ENCODE measurements around the gene SP1.
"Not testable (repeated sequence)": the region's sequence is repeated elsewhere in the genome, so short reads cannot be mapped to it uniquely, and the experiment has no call there.

The SP1 gene

DNA sequence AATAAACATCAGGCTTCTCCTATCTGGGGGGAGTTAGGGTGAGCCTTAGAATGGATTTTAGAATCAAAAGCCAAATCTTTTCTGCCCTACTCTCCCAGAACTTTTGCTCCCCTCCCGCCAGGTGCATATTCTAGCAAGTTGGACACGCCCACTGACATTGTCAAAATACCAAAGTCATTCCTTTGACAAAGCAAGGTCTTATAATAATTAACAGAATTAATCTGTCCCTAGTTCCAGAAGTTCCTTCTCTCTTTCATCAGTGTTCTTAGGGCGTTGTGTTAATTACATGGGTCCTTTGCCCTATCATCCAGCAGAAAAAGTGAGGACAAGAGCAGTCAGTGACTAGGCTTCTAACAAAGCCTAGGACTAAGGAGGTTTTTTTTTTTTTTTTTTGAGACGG, 64.0 kb downstream of the SP1 start:
- peaks cover 8% of the 10 kb centered on the region for H3K36me3 ChIP-seq (ENCODE audit: control insufficient read depth, insufficient read depth, low read length)
- H3K4me1 ChIP-seq (ENCODE audit: control insufficient read depth, insufficient read depth, low read length), result peaks cover 3% of the 10 kb centered on the region
- no peak overlapping the region for H3K4me3 ChIP-seq (ENCODE audit: insufficient read depth, low read depth, low read length)
- no peaks in the 10 kb centered on the region for H3K9me3 ChIP-seq (ENCODE audit: control insufficient read depth, low read length)
- no peak overlapping the region for H3K27ac ChIP-seq (ENCODE audit: insufficient read depth, low read depth, low read length, poor library complexity, severe bottlenecking)
- 88 to 93% methylated on average over 3 of the region's 4 CpGs for WGBS, 2 experiments
- no peaks in the 10 kb centered on the region for H3K27me3 ChIP-seq (ENCODE audit: control insufficient read depth, insufficient read depth, low read length, poor library complexity, severe bottlenecking)

DNA sequence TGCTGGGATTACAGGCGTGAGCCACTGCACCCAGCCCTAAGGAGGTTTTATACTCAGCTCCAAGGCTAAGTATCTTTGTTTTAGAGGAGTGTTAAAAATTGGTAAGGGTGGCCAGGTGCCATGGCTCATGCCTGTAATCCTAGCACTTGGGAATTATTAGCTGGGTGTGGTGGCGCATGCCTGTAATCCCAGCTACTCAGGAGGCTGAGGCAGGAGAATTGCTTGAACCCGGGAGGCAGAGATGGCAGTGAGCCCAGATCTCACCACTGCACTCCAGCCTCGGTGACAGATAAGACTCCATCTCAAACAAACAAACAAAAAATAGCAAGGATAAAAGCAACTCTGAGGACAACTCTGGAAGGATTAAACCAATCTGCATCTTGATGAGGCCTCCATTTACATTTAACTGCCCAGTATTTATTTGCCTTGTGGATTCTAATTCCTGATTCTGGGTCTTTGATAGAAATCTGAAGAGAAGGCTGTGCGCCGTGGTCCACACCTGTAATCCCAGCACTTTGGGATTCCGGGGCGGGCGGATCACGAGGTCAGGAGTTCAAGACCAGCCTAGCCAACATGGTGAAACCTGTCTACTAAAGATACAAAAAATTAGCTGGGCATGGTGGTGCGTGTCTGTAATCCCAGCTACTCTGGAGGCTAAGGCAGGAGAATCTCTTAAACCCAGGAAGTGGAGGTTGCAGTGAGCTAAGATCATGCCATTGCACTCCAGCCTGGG, 64.8 kb downstream of the SP1 start:
- WGBS, 2 experiments, result 91 to 96% methylated on average over 11 of the region's 11 CpGs
- not testable (repeated sequence) for H3K27ac ChIP-seq (ENCODE audit: insufficient read depth, low read depth, low read length, poor library complexity, severe bottlenecking); H3K4me3 ChIP-seq (ENCODE audit: insufficient read depth, low read depth, low read length); H3K9me3 ChIP-seq (ENCODE audit: control insufficient read depth, low read length); H3K27me3 ChIP-seq (ENCODE audit: control insufficient read depth, insufficient read depth, low read length, poor library complexity, severe bottlenecking); H3K4me1 ChIP-seq (ENCODE audit: control insufficient read depth, insufficient read depth, low read length); H3K36me3 ChIP-seq (ENCODE audit: control insufficient read depth, insufficient read depth, low read length)

DNA sequence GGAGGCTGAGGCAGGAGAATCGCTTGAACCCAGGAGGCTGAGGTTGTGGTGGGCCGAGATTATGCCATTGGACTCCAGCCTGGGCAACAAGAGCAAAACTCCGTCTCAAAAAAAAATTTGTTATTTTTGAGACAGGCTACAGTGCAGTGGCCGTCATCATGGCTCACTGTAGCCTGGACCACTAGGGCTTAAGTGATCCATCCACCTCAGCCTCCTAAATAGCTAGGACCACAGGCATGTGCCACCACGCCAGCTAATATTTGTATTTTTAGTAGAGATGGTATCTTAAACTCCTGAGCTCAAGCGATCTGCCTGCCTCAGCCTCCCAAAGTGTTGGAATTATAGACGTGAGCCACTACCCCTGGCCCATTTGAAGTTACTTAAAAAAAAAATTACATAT, 71.0 kb downstream of the SP1 start:
- no peaks in the 10 kb centered on the region for H3K27me3 ChIP-seq (ENCODE audit: control insufficient read depth, insufficient read depth, low read length, poor library complexity, severe bottlenecking)
- peaks cover 19% of the 10 kb centered on the region for H3K36me3 ChIP-seq (ENCODE audit: control insufficient read depth, insufficient read depth, low read length)
- no peak overlapping the region for H3K4me3 ChIP-seq (ENCODE audit: insufficient read depth, low read depth, low read length)
- peaks cover 9% of the 10 kb centered on the region for H3K4me1 ChIP-seq (ENCODE audit: control insufficient read depth, insufficient read depth, low read length)
- no peak overlapping the region for H3K27ac ChIP-seq (ENCODE audit: insufficient read depth, low read depth, low read length, poor library complexity, severe bottlenecking)
- WGBS, 2 experiments, result 91 to 96% methylated on average over 6 of the region's 7 CpGs
- no peaks in the 10 kb centered on the region for H3K9me3 ChIP-seq (ENCODE audit: control insufficient read depth, low read length)

DNA sequence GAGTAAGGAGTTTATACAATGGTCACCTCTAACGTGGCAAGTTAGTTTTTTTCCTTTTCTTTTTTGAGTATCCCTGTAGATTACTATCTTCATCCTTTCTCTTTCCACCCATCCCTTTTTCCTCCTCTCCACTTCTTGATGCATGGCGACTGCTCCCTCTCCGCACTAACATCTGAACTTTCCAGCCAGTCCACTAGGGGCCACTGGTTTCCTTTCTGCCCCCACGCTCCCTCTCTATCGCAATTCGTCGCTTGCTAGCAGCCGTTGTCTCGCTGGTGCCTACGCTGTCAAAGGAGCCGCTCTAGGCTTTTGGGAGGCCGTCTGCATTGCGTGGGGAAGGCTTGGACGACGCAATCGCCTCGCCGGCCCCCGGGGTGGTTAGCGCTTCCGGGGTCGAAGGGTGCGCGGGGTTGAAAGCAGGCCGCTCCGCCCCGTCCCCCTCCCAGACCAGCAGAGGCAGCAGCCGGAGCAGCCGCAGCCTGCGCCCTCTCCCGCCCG, 71.7 kb downstream of the SP1 start, which contains the start of gene PCBP2:
TSS of gene PCBP2 (plus strand) at position 442 of the 498 bp plus-strand sequence. CDS start 2,699 bp downstream, outside the sequence.
- H3K27ac ChIP-seq (ENCODE audit: insufficient read depth, low read depth, low read length, poor library complexity, severe bottlenecking), result peak within 1 kb of the TSS; percentile 99
- peaks cover 26% of the 10 kb centered on the region for H3K36me3 ChIP-seq (ENCODE audit: control insufficient read depth, insufficient read depth, low read length)
- H3K9me3 ChIP-seq (ENCODE audit: control insufficient read depth, low read length), result no peaks in the 10 kb centered on the region
- peak within 1 kb of the TSS; percentile 77 for H3K4me3 ChIP-seq (ENCODE audit: insufficient read depth, low read depth, low read length)
- WGBS, 2 experiments, result 0% methylated on average over 27 of the region's 32 CpGs
- no peaks in the 10 kb centered on the region for H3K27me3 ChIP-seq (ENCODE audit: control insufficient read depth, insufficient read depth, low read length, poor library complexity, severe bottlenecking)
- peaks cover 9% of the 10 kb centered on the region for H3K4me1 ChIP-seq (ENCODE audit: control insufficient read depth, insufficient read depth, low read length)

DNA sequence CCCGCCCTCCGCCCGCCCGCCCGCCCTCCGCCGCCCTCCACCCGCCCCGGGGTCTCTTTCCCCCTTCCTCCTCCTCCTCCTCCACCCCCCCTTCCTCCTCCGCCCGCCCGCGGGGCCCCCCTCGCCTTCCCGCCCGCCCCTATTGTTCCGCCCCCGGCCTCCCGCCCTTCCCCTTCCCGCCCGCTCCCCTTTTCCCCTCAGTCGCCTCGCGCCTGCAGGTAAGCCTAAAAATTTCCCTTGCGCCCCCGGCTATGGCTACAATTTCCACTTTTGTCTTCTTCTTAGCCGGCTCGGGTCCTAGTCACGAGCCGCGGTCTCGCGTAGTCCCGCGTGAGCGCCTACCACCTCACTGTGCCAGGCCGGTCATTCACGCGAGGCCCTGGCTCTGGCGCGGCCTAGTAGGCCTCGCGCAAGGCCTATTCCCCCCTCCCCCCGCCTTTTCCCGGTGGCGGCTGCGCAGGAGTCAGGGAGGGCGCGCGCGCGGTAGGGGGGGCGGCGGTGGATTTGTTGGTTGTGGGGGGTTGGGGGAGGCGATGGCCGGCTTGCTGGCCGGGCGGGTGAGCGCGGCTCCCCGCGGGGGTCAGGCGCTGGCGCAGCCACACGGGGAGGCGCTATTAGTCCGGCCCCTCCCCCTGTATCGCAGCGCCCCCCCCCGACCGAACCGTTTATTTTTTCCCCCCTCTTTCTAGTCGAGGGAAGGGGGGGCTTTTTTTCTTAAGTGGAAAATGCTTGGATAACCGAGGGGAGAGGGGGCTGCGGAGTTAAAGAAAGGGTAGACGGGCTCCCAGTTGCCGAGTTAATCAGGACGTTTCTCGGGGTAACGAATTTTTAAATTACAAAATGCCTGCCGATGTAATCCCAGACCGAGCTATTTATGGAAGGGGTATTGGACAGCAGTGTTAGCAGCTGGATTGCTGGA, 72.4 kb downstream of the SP1 start:
- no peaks in the 10 kb centered on the region for H3K27me3 ChIP-seq (ENCODE audit: control insufficient read depth, insufficient read depth, low read length, poor library complexity, severe bottlenecking)
- peaks cover 33% of the 10 kb centered on the region for H3K36me3 ChIP-seq (ENCODE audit: control insufficient read depth, insufficient read depth, low read length)
- 1 to 2% methylated on average over 50 to 64 of the region's 82 CpGs for WGBS, 2 experiments
- H3K27ac ChIP-seq (ENCODE audit: insufficient read depth, low read depth, low read length, poor library complexity, severe bottlenecking), result peak overlapping the region; percentile 99
- peak overlapping the region; percentile 77 for H3K4me3 ChIP-seq (ENCODE audit: insufficient read depth, low read depth, low read length)
- no peaks in the 10 kb centered on the region for H3K9me3 ChIP-seq (ENCODE audit: control insufficient read depth, low read length)
- peaks cover 9% of the 10 kb centered on the region for H3K4me1 ChIP-seq (ENCODE audit: control insufficient read depth, insufficient read depth, low read length)

DNA sequence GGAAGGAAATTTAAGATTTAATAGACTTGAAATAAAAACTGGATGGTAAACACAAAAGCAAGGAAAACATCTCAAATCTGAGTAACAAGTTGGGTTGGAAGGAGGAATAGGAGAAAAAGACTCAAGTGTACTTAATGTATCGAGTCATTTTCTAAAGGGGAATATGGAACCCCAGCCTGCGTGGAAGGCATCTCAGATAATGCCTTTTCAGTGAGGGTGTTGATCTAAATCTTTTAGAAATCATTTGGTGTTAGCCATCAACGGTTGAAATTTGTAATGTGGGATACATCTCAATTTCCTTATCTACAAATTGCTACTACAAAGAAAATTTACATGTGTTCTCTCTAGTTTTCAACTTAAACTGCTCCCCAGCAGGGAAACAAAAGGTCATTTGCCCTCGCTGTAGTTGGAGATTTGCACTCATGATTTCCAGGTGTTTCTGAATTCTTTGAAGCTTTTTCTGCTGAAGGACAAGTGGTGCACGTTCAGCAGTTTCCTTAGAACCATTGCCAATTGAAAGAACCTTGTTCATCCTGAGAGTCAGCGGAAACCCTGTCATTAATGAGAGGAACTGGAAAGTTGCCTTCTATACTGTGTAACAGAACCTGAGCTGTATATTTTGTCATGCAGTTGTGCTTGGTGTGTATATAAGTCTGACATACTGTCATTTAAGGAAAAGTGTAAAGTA, 74.1 kb downstream of the SP1 start:
- H3K9me3 ChIP-seq (ENCODE audit: control insufficient read depth, low read length), result no peaks in the 10 kb centered on the region
- 72 to 77% methylated on average over 5 to 6 of the region's 6 CpGs for WGBS, 2 experiments
- H3K4me3 ChIP-seq (ENCODE audit: insufficient read depth, low read depth, low read length), result peak overlapping the region; percentile 77
- H3K27ac ChIP-seq (ENCODE audit: insufficient read depth, low read depth, low read length, poor library complexity, severe bottlenecking), result no peak overlapping the region
- no peaks in the 10 kb centered on the region for H3K27me3 ChIP-seq (ENCODE audit: control insufficient read depth, insufficient read depth, low read length, poor library complexity, severe bottlenecking)
- H3K36me3 ChIP-seq (ENCODE audit: control insufficient read depth, insufficient read depth, low read length), result peaks cover 46% of the 10 kb centered on the region
- H3K4me1 ChIP-seq (ENCODE audit: control insufficient read depth, insufficient read depth, low read length), result peaks cover 9% of the 10 kb centered on the region

DNA sequence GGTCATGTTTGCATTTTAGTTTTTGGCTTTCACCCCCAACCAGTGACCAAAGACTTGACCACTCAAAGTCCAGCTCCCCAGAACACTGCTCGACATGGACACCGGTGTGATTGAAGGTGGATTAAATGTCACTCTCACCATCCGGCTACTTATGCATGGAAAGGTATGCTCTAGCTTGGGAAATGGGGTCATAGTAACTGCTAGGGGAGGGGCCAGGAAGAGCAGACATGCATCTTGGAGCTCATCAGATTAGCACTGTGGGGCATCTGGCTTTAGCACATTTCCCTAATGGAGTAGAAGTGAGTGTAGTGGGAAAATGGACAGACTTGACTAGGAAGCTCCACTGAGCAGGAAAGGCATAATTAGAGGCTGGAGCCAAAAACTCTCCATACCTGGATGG, 74.7 kb downstream of the SP1 start:
- peak overlapping the region; percentile 77 for H3K4me3 ChIP-seq (ENCODE audit: insufficient read depth, low read depth, low read length)
- no peak overlapping the region for H3K27ac ChIP-seq (ENCODE audit: insufficient read depth, low read depth, low read length, poor library complexity, severe bottlenecking)

DNA sequence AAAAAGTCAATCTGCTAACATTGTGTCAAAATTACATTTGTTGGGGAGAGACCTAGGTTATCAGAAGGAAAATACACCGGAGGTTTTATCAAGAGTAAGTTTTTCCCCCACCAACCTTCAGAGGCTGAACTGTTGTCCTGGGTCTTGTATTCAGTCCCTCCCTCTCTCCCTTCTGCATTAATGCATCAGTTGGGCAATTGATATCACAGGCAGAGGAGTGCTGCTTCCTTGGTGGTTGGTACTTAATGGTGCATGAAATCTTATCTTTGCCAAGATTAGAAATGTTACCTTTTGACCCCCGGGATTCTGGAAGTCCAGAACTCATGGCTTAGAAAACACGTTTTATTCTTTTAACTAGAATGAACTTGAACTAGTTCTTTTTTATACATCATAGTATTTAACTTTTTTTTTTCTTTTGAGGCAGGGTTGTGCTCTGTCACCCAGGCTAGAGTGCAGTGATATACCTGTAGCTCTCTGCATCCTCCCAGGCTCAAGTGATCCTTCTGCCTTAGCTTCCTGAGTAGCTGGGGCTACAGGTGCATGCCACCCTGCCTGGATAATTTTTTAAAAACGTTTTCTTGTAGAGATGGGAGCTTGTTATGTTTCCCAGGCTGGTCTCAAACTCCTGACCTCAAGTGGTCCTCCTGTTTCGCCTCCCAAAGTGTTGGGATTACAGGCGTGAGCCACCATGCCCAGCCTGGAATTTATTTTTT, 76.8 kb downstream of the SP1 start:
- peaks cover 23% of the 10 kb centered on the region for H3K4me1 ChIP-seq (ENCODE audit: control insufficient read depth, insufficient read depth, low read length)
- WGBS, 2 experiments, result 93 to 95% methylated on average over 6 of the region's 6 CpGs
- H3K4me3 ChIP-seq (ENCODE audit: insufficient read depth, low read depth, low read length), result no peak overlapping the region
- H3K27me3 ChIP-seq (ENCODE audit: control insufficient read depth, insufficient read depth, low read length, poor library complexity, severe bottlenecking), result no peaks in the 10 kb centered on the region
- H3K9me3 ChIP-seq (ENCODE audit: control insufficient read depth, low read length), result no peaks in the 10 kb centered on the region
- H3K27ac ChIP-seq (ENCODE audit: insufficient read depth, low read depth, low read length, poor library complexity, severe bottlenecking), result no peak overlapping the region
- H3K36me3 ChIP-seq (ENCODE audit: control insufficient read depth, insufficient read depth, low read length), result peaks cover 73% of the 10 kb centered on the region

More for the DNA sequence above, 74.7 kb downstream of the SP1 start:
- no peaks in the 10 kb centered on the region for H3K27me3 ChIP-seq (ENCODE audit: control insufficient read depth, insufficient read depth, low read length, poor library complexity, severe bottlenecking)
- WGBS, 2 experiments, result 92% methylated on average over 3 of the region's 3 CpGs
- peaks cover 12% of the 10 kb centered on the region for H3K4me1 ChIP-seq (ENCODE audit: control insufficient read depth, insufficient read depth, low read length)
- H3K36me3 ChIP-seq (ENCODE audit: control insufficient read depth, insufficient read depth, low read length), result peaks cover 52% of the 10 kb centered on the region
- no peaks in the 10 kb centered on the region for H3K9me3 ChIP-seq (ENCODE audit: control insufficient read depth, low read length)

DNA sequence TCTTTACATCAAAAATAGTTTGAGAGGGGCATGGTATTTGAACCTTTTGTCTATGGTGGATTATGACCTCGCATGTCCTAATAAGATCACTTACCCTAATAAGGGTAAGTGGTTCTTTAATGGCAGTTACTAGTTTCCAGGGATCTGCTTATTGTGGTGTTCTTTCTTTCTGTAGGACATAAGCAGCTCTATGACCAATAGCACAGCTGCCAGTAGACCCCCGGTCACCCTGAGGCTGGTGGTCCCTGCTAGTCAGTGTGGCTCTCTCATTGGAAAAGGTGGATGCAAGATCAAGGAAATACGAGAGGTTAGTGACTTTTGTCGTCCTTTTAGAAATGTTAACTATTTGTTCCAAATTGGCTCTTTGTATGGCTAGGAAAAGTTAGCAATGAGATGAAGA, 79.1 kb downstream of the SP1 start:
- Histone ChIP-seq H3K36me3 (ENCODE audit: control insufficient read depth, insufficient read depth, low read length) (peaks cover 91% of the 10 kb centered on the region), H3K4me3 (ENCODE audit: insufficient read depth, low read depth, low read length) (no peak overlapping the region), H3K27ac (ENCODE audit: insufficient read depth, low read depth, low read length, poor library complexity, severe bottlenecking) (no peak overlapping the region), H3K4me1 (ENCODE audit: control insufficient read depth, insufficient read depth, low read length) (peaks cover 21% of the 10 kb centered on the region), H3K27me3 (ENCODE audit: control insufficient read depth, insufficient read depth, low read length, poor library complexity, severe bottlenecking) (no peaks in the 10 kb centered on the region), H3K9me3 (ENCODE audit: control insufficient read depth, low read length) (no peaks in the 10 kb centered on the region)
- 92 to 93% methylated on average over 4 of the region's 4 CpGs for WGBS, 2 experiments
